CD4-positive, alpha-beta T cell treated with Interferon alpha-2 for 1 hour (primary cell): Measurements from ENCODE around the gene FTO.

ENCODE experiments used
- DNase-seq, 2 donors: peaks; one replicate each; pipeline ENCODE4 v3.0.0-alpha.2; 2020 to 2022

FTO gene

DNA sequence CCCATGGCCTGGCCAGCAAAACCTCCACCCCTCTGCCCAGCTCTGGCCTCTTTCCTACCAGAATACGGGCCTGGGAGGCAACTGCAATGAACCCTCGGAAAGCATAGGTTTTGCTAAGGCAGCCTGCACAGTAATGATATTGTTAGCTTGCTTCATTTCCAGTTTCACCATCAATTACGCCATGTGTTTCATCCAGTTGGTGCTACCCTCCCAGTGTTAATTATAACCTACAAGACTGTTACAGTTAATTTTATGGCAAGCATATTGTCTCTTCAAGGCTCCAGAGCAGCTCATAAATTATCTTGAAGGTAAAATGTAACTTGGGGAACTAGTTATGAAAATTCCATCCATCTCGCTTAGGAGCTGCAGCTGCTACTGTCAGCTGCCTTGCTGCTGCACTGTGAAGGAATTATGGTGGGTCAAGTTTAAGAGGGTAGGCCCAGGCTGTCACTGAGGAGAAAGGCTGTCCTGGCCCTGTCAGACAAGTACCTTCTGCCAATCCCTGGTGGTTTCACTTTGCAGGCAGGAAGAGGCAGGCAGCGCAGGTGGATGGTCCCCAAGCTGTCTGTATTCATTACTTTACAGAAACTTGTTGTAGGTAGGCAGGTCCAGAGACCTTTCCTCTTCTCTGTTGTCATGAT lies 242.9 kb downstream of the FTO start:
- DNase-seq = no peak

DNA sequence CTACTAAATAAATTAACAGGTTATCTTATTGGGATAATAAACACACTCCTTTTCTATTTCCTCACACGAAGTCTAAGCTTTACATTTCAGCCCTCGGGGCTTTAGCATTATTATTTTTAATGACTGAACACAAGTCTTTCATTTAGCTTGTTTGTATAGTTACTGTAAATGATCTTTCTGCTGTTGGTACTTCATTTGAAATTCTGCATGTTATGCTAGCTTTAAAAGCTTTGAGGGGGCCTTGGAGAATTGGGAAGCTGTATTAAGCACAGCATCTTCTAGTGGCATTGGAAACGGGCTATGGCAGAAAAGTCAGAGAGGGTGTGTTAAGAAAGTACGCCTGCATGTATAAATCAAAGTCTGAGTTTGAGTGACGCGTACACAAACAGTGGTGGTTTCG lies 243.7 kb downstream of the FTO start:
- no peak for DNase-seq

GRCh38 chr16:53948326-53948725 lies 244.4 kb downstream of the FTO start:
- no peak for DNase-seq

- no peak for DNase-seq
Measured at GRCh38 chr16:53948734-53949430, 244.9 kb downstream of the FTO start.

DNA sequence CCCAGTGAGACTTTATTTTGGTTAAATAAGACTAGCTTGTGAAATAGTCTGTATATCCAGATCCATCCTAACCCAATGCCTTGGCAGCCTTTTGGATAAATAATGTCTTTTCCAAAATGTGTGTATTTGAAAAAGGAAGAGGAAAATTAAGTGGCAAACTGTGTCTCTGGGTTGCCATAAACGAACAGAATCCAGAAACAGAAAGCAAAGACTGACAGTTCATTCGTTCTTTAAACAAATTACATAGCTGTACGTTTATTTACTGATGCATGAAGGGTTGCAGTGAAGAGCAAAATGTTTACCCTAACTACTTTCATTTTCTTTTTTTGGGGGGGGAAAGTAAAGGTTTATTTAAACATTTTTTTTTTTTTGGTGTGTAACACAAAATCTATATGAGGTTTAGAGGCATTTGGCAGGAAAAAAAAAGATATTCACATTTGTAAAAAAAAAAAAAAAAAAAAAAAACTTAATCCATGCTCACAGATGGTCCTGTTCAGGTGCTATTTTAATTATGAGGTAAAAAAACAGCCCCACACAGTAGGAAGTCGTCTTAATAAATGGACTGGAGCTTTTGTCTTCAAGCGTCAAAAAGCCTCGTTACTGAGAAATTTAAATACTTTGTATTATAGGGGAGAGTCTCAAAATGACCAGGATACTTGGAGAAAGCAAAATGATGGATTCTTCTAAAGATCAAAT lies 245.9 kb downstream of the FTO start:
- DNase-seq = no peak

- no peak for DNase-seq
Measured at GRCh38 chr16:53950677-53951076, 246.7 kb downstream of the FTO start.

DNA sequence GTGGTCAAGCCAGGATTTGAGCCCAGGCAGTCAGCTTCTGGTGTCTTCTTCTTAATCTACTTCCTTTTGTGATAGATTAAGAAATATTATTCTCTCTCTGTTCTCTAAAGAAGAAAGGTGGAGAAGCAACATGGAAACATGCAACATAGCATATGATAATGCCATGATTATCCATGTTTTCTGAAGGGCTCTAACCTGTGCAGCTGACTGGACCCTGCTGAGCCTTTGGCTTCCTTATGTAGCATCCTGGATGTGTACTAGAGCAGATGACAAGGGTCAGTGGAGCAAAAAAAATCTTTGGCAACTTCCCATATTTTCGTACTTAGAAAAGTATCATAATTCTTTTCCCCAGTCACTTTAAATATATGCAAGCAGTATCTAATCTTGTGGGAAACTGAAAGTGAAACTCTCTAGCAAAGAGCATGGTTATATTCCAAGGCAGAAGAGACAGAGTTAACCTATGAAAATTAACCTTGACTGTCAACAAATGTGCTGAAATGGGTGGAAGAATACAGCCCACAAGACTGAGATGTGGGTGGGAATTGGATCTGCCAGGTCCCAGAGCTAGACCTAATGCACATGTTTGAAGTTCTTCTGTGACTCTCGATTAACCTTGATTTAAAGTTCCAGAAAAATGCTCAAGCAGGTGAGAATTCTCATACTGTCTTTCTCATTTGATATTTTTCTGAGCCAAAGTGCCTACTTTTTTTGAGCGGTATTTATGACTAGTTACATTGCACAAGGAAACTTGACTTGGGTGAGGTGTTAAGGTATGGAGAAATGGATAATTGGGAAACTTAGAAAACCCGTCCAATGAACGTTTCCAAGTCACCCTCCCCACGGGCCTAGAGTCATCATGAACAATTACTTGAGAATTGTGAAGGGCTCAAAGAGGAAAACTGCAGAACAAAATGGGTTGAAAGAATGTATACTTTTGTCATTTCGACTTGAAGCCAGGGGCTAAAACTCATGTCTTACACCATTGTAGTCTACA lies 248.6 kb downstream of the FTO start:
- DNase-seq = peak in 1 of 2 donors; percentile 32

- no peak for DNase-seq
Measured at GRCh38 chr16:53953336-53953735, 249.4 kb downstream of the FTO start.

- DNase-seq = no peak
Measured at GRCh38 chr16:53955221-53955875, 251.4 kb downstream of the FTO start.

- no peak for DNase-seq
Measured at GRCh38 chr16:53958341-53958880, 254.5 kb downstream of the FTO start.

DNA sequence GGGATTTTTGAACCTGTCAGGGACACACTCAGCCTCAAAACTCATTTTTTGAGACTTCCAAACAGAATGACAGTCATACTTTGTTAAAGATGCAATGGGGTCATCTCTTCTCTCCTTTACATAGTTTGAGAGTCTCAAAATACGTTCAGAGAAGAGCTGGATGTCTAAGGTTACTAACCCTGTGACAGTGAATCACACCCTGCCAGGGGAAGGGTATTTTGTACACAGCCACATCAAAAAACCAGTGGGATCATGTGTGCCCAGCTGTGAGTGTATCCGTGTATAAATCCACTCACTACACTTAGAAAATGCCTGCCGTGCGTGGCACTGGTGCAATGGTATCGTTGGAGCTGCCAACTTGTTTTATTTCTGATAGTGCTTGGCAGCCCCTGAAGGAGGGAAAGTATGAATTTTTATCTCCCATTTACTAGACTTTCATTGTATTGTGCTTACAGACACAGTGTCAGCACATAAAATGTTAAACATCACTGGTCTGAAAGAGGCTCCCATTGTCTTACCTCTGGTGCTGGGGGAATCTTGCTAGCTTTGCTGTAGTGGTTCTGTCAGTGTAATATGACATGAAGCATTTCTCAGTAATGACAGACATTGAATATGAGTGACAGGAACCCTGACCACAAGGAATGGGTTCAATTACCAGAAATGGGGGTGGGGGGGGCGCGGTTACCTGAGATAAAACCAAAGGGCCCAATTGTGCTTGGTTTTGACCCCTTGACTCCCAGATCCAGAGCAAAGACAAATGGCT lies 256.3 kb downstream of the FTO start:
- DNase-seq = no peak

DNA sequence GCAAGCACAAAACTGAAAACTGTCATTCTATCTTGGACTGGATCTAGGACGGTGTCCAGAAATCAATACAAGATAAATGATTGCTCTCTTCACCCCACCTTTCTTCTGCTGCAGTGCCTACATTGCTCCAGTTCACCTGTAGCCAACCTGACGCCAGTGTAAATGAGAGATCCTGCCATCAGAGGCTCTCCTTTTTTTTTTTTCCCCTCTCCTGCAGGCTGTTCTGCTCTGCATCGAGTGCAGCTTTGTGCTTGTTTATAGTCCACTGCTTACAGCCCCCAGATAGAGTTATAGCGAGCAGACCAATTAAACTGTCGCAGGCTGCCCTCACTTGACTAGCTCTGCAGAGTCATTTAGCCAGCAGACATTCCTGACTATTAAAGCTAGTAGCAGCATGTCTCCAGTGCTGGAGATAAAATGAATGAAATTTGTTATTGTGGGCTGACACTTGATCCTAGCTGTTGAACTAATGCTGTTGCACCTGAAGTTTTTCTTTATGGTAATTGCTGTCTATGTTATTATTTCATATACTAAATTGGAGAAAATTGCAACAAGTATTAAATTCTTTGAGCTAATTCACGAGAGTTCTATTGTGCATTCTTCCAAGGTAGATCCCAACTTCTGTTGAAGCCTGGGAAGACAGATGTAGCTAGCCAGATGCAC lies 257.1 kb downstream of the FTO start:
- DNase-seq = no peak

DNA sequence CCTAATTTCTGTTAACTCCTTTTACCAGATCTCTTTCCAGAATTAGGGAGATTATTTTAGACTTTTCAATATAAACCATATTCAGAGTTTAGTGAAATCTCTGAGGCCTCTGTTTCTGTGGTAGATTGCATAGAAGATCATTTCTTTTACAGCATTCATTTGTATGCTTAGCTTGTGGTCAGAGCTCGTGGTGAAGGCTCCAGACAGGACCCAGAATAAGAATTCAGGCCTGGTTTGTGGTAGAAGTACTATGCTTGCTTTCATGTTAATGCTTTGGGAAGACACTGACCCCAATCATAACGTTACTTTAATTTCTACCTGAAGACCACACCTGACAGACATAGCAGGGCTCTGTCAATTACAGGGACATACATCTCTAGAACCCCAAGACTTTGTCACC lies 258.1 kb downstream of the FTO start:
- DNase-seq = no peak

DNA sequence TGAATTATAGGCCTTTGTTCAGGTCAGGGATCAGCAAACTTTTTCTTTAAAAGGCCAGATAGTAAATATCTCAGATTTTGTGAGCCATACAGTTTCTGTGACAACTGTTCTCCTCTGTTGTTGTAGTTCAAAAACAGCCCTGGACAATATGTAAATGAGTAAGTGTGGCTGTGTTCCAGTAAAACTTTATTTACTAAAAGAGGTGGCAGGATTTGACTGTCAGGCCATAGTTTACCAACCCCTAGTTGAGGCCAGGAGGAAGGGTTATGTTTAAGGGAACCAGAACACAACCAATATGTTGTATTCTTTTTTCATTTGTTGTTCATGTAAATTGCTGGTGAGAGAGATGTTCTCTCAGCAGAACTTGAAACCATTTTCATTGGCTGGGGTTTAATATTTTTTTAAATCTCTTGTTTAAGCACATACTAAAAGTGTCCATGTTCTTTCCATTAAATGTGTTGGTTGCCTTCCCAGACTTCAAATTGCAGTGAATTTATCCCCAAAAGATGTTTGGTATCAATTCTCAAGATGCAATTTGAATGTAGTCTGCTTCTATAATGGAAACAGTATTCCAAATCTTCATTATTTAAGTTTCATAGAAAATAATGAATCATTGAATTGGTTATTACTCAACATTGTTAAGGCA lies 260.3 kb downstream of the FTO start:
- no peak for DNase-seq

GRCh38 chr16:53966821-53967571 lies 263.0 kb downstream of the FTO start:
- no peak for DNase-seq

GRCh38 chr16:53967572-53967971 lies 263.6 kb downstream of the FTO start:
- DNase-seq = no peak

DNA sequence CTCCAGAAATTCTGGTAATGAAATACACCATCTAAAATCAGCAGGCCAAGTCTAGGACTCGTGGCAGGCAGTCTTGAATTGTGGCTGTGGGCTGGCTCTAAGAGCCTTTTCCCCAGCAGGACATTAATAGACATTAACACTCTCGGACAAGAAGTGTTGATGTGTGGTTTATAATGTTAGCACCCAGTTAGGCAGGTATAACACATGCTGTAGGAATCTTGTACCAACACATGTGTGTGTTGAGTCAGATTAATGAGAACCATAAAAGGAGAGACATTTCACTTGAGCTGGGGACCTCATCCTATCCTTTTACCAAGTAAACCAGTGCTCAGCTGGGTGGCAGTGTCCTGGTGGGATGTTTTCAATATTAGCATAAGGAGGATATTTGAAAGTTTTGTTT lies 264.5 kb downstream of the FTO start:
- DNase-seq = no peak

DNA sequence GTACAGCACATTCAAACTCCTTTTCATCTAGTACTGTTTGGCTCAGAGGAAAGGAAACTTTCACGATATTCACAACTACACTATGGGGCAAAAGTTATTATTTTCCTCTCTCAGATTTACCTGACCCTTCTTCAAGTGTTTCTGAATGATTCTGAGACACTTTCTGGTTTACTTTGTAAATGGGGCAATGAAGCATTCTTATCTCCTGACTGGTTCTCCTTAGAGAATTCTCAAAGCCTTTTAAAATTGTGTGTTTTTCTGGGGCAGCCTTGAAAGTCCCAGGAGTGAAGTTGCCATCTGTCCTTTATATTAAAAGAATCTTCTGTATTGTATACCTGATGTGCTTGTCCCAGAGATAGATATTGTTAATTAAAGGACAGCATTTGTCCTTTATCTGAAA lies 264.9 kb downstream of the FTO start:
- no peak for DNase-seq

DNA sequence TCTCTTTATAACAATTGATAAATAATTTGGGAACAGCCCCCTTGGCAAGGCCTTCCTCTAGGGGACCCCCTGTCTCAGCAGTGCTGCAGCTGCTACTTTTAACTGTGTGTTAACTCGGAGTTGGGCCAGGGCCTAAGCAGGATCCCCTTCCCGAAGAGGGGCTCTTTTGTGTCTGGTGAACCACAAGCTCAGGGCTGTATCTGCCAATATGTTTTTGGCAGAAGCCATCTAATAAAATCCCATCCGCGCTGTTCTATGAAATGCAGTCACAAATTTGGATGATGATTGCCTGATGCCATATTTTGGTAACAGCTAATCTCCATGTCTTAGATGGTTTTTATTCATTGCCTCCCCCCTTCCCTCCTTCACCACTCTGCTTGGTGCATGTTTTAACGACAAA lies 267.7 kb downstream of the FTO start:
- no peak for DNase-seq

GRCh38 chr16:53973021-53973420 lies 269.1 kb downstream of the FTO start:
- DNase-seq = no peak
